ENCODE results near the gene GNG3. TPM values are rescaled to one million over a fixed set of nuclear protein-coding genes. Genes with fewer than 3 reads are reported as not detected.

Gene GNG3
- total and polyA plus RNA-seq, 2 of the 8 experiments (the other 6 are each of a cell fraction or from before 2014, with no cell fraction given) = 4.9 to 12.1 TPM

- TF ChIP-seq RNF2 (IDR thresholded peaks at IDR 0.05; ENCODE audit: borderline replicate concordance, low read depth, low read length, missing control alignments, poor library complexity, severe bottlenecking) = no peak
- TF ChIP-seq POLR2AphosphoS5 (IDR thresholded peaks at IDR 0.05; ENCODE audit: low read depth, low read length) = peak; percentile 79
- TF ChIP-seq SP1 (IDR thresholded peaks at IDR 0.05; ENCODE audit: low read depth, low read length) = peak; percentile 99
- no peak for TF ChIP-seq SRF (IDR thresholded peaks at IDR 0.05; ENCODE audit: low read depth, low read length)
- TF ChIP-seq NRF1 (IDR thresholded peaks at IDR 0.05; ENCODE audit: low read depth, low read length) = no peak
- TF ChIP-seq E2F6 (IDR thresholded peaks at IDR 0.05) = no peak
- TF ChIP-seq CHD1 (IDR thresholded peaks at IDR 0.05; ENCODE audit: low read depth, low read length) = no peak
- TF ChIP-seq PHF8 (conservative IDR thresholded peaks at IDR 0.05; ENCODE audit: low read depth, low read length) = peak; percentile 91
- TF ChIP-seq BCL11A (IDR thresholded peaks at IDR 0.05; ENCODE audit: low read depth in 2 of 2, low read length in 2 of 2) = no peak
Observed at GRCh38 chr11:62753736-62754603, 46.5 kb downstream of the GNG3 start, which contains the start of gene ZBTB3 (continued).
